ENCODE data around the gene PAK1. TPM values are rescaled to one million over a fixed set of nuclear protein-coding genes. Genes with fewer than 3 reads are reported as not detected.
"Not testable (repeated sequence)": the region's sequence is repeated elsewhere in the genome, so short reads cannot be mapped to it uniquely, and the experiment has no call there.

The PAK1 gene
- total RNA-seq, 2 donors from 2014 or later, result 12.5 to 15.2 TPM

DNA sequence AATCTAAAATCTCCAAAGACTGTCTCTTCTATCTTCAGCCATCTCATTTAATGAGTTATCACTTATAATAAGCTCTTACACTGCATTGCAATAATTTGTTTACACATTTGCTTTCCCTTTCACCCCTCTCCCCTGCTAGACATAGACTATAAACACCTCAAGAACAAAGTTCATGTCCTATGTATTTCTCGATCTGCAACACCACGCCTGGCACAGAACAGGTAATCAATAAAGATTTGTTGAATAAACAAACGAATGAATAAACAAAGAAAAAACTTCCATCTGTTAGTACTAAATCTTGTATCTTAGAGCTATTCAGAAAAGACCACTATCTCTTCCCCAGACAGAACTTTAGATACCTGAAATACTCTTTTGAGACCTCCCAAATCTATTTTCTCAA, 77.6 kb downstream of the PAK1 start:
- Histone ChIP-seq H3K36me3 (no peaks in the 10 kb centered on the region), H3K4me1 (peaks cover 0 to 5% of the 10 kb centered on the region in 2 donors), H3K9me3 (no peaks in the 10 kb centered on the region), H3K27ac (no peak overlapping the region), H3K27me3 (no peaks in the 10 kb centered on the region), H3K4me3 (no peak overlapping the region)
- TF ChIP-seq, protein P1, sequence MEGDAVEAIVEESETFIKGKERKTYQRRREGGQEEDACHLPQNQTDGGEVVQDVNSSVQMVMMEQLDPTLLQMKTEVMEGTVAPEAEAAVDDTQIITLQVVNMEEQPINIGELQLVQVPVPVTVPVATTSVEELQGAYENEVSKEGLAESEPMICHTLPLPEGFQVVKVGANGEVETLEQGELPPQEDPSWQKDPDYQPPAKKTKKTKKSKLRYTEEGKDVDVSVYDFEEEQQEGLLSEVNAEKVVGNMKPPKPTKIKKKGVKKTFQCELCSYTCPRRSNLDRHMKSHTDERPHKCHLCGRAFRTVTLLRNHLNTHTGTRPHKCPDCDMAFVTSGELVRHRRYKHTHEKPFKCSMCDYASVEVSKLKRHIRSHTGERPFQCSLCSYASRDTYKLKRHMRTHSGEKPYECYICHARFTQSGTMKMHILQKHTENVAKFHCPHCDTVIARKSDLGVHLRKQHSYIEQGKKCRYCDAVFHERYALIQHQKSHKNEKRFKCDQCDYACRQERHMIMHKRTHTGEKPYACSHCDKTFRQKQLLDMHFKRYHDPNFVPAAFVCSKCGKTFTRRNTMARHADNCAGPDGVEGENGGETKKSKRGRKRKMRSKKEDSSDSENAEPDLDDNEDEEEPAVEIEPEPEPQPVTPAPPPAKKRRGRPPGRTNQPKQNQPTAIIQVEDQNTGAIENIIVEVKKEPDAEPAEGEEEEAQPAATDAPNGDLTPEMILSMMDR (IDR thresholded peaks at IDR 0.05), result no peak
- no peak for DNase-seq (ENCODE audit: low spot score)

DNA sequence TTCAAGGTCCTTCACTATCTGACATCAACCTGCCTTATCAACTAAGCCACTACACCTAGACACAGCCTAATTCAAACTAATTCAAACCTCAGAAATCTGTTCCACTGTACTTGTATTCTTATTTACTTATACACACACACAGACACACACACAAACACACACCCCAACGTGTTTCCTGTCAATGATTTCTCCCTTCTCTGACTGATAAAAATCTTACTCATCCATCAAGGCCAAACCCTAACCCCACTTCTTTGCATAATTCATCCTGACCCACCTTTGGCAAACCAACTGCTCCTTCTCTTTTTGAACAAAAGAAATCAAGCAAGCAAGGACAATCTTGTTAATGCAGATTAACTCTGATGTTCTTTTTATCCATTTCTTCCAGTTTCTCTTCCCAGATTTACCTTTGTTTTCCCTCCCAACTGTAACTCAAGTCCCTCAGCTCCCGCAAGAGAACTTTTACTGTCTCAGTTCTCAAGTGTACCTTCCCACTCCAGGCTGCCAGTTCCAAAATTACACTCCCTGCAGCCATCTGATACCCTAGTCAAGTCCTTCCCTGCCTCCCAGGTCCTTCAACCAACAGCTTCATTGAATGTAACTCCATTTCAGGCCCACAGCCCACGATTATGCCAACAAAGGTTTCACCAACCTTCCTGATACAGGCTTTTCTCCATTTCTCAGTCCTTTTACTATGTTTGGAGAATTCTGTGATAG, 78.3 kb downstream of the PAK1 start:
- H3K4me1 ChIP-seq, result peaks cover 0 to 5% of the 10 kb centered on the region in 2 donors

DNA sequence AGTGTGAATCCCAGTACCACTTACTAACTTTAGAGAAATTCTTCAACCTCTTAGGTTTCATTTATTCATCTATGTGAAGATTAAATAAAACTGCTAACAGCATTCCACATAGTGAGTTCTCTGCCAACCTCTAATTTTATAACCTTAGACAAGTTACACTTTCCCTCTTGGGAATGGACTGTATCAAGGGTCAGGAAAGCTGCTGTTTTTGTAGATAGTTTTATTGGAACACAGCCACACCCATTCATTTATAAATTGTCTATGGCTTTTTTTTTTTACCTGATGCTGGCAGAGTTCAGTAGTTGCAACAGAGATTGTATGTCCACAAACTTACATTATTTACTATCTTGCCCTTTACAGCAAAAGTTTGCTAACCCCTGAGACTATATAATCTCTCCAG, 81.1 kb downstream of the PAK1 start:
- Histone ChIP-seq H3K4me1 (peaks cover 0 to 5% of the 10 kb centered on the region in 2 donors), H3K27ac (no peak overlapping the region), H3K36me3 (no peaks in the 10 kb centered on the region), H3K27me3 (no peaks in the 10 kb centered on the region), H3K9me3 (no peaks in the 10 kb centered on the region), H3K4me3 (no peak overlapping the region)
- DNase-seq (ENCODE audit: low spot score), result no peak
- TF ChIP-seq, protein P1 (IDR thresholded peaks at IDR 0.05), result no peak

More for the DNA sequence above, 78.3 kb downstream of the PAK1 start:
- TF ChIP-seq, protein P1 (IDR thresholded peaks at IDR 0.05), result no peak
- no peaks in the 10 kb centered on the region for H3K36me3 ChIP-seq
- H3K9me3 ChIP-seq, result no peaks in the 10 kb centered on the region
- no peak overlapping the region for H3K27ac ChIP-seq
- no peaks in the 10 kb centered on the region for H3K27me3 ChIP-seq
- no peak overlapping the region for H3K4me3 ChIP-seq
- DNase-seq (ENCODE audit: low spot score), result no peak

DNA sequence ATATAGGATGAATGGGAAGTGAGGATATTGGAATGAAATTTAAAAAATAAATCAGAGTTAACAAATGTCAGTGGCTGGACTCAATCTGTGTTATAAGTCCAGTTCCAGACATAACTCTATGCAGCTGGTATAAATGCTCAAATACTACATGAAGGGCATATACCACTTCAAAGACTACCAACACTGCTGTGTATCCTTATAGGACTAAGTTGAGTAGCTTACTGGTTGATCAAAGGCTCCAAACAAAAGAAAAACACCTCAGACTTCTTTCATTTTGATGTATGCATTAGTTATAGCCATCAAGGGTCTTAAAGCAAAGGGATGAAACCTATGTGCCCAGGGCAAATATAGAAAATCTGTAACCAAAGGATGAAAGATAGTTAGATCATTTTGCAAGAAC, 86.2 kb downstream of the PAK1 start:
- Histone ChIP-seq H3K4me1 (peaks cover 0 to 15% of the 10 kb centered on the region in 2 donors), H3K27me3 (no peaks in the 10 kb centered on the region), H3K4me3 (no peak overlapping the region), H3K9me3 (no peaks in the 10 kb centered on the region), H3K36me3 (no peaks in the 10 kb centered on the region), H3K27ac (no peak overlapping the region)
- TF ChIP-seq, protein P1 (IDR thresholded peaks at IDR 0.05), result no peak
- DNase-seq (ENCODE audit: low spot score), result no peak

DNA sequence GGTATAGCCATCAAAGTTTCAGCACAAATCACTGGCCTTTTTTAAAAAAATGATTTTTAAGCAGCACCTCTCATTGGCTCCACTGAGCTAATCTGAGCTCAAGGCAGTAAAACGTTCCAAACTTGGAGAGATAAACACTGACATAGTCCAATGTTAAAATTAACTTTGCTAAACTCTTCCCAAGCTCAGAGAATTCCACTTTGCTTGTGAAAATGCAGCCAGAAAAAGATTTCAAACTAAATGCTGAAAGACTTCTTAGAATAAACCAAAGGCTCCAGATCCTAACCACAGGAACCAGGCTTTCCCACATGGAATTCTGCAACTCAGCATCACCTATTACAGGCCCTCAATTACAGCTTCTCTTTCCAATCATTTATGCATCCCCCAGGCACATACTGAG, 87.7 kb downstream of the PAK1 start:
- no peak overlapping the region for H3K27ac ChIP-seq
- H3K4me1 ChIP-seq, result peaks cover 0 to 15% of the 10 kb centered on the region in 2 donors
- no peak for DNase-seq (ENCODE audit: low spot score)
- TF ChIP-seq, protein P1 (IDR thresholded peaks at IDR 0.05), result no peak
- no peaks in the 10 kb centered on the region for H3K36me3 ChIP-seq
- no peak overlapping the region for H3K4me3 ChIP-seq
- no peaks in the 10 kb centered on the region for H3K9me3 ChIP-seq
- H3K27me3 ChIP-seq, result no peaks in the 10 kb centered on the region

DNA sequence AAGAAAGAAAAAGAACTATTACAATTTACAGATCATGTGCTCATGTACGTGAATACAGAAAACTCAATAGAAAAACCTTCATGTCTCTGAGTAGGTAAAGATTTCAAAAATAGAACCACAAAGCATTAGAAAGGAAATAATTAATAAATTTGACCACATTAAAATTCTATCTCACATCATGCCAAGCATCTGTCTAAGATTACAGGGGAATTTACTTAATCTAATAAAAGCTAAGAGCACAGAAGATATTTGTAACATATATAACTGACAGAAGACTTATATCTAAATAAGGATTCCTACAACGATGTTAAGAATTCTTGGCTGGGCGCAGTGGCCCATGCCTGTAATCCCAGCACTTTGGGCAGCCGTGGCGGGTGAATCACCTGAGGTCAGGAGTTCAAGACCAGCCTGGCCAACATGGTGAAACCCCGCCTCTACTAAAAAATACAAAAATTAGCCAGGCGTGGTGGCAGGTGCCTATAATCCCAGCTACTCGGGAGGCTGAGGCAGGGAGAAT, 88.6 kb downstream of the PAK1 start:
- not testable (repeated sequence) for H3K27me3 ChIP-seq; DNase-seq (ENCODE audit: low spot score); H3K27ac ChIP-seq; H3K36me3 ChIP-seq; H3K9me3 ChIP-seq; H3K4me3 ChIP-seq
- H3K4me1 ChIP-seq, result peaks cover 0 to 15% of the 10 kb centered on the region in 2 donors

All from right atrium auricular region (tissue), 2 donors.